Stomach (tissue), 4 donors: ENCODE results near the gene GDPD2.

Source experiments
- CTCF ChIP-seq, 7 experiments: fragments of 450-650 bp in 4 of 7; fragments of 200-600 bp in 3 of 7; sonication (generic) in 3 of 7; IDR thresholded peaks; one replicate each; pipeline ENCODE4 v1.5.1; 2016 to 2019; ENCODE audit warnings: antibody characterized with exemption in 7 of 7, control low read depth in 2 of 7, mild to moderate bottlenecking in 1 of 7
- POLR2A ChIP-seq, 4 donors: fragments of 450-650 bp; IDR thresholded peaks; one replicate each; pipeline ENCODE4 v1.6.1; 2016; ENCODE audit warnings: antibody characterized with exemption in 4 of 4, control low read depth in 2 of 4, mild to moderate bottlenecking in 1 of 4, moderate library complexity in 1 of 4
- POLR2AphosphoS5 ChIP-seq, 3 donors: sonication (generic); formaldehyde crosslinking; IDR thresholded peaks; one replicate each; pipeline ENCODE4 v1.6.1; 2016; ENCODE audit warnings: antibody characterized with exemption in 3 of 3

DNA sequence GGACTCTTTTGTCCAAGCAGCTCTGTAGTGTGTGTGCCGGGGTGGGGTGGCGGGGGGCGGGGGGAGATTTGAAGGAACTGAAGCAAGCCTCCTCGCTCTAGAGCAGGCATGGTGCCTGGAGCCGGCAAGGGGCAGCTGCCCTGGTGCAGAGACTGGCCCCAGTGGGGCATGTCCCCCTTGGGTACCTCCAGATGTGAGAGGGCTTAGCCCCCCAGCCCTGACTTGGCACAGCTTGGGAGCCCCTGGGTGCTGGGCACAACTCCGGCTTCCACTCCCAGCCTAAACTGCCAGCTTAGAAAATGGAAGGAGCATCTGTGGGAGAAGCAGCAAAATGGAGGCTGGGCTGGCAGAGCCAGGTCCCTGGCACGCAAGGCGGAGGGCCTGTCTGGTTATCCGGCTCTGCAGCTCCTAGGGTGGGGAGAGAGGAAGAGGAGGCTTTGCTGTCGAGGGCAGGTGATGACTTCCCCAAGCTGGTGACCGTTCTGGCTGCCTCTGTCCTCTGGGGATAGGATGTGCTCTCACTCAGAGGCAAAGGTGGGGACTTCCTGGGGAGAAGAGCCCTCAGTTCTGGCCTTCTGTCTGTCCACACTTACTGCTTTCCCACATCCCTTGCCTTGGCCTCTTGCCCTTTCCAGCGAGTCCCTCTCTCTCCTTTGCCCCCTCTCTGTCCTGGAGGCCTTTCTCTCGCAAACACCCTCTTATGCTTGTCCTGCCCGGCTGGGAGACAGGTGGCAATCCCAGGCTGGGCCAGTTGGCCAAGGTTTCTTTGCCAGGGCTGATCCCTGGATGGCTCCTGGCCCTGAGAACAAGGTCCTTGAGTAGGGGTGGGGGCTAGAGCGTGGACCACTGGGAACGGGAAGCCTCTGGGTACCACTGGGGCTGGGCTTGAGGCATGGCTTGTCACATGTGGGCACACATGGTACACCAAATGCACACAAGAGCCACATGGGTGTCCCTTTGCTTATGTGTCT is 23.6 kb downstream of the GDPD2 start:
- TF ChIP-seq POLR2A (IDR thresholded peaks at IDR 0.05) (no peak), CTCF (IDR thresholded peaks at IDR 0.05) (no peak), POLR2AphosphoS5 (IDR thresholded peaks at IDR 0.05) (no peak)
